ENCODE measurements around the gene KRT6A. TPM values are rescaled to one million over a fixed set of nuclear protein-coding genes. Genes with fewer than 3 reads are reported as not detected.

Gene KRT6A
- total and polyA plus RNA-seq, 12 donors: 0.21 to 1.1 TPM; not detected in 10

DNA sequence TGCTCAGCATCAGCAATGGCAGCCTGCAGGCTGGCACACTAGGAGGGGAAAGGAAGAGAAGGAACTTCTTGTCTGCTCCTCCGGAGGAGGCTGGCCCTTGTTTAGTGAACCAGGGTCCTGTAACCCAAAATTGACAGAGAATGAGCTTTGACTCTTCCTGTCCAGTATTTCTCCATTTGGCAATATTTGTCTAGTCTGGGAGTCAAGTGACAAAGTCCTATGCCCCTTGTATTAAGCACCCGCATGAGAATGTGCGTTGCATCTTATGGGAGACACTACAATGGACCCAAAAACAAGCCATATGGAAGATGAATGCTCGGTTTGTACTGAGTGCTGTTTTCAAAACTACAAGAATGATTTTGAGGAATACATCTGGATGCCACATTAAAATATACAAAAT, 23.2 kb downstream of the KRT6A start:
- H3K27me3 ChIP-seq: peaks cover 0 to 17% (median 11%) of the 10 kb centered on the region in 7 donors
- H3K4me1 ChIP-seq: no peaks in the 10 kb centered on the region
- no peak overlapping the region for H3K4me3 ChIP-seq
- no peaks in the 10 kb centered on the region for H3K9me3 ChIP-seq
- no peaks in the 10 kb centered on the region for H3K36me3 ChIP-seq
- DNase-seq: no peak
- TF ChIP-seq, protein P1, sequence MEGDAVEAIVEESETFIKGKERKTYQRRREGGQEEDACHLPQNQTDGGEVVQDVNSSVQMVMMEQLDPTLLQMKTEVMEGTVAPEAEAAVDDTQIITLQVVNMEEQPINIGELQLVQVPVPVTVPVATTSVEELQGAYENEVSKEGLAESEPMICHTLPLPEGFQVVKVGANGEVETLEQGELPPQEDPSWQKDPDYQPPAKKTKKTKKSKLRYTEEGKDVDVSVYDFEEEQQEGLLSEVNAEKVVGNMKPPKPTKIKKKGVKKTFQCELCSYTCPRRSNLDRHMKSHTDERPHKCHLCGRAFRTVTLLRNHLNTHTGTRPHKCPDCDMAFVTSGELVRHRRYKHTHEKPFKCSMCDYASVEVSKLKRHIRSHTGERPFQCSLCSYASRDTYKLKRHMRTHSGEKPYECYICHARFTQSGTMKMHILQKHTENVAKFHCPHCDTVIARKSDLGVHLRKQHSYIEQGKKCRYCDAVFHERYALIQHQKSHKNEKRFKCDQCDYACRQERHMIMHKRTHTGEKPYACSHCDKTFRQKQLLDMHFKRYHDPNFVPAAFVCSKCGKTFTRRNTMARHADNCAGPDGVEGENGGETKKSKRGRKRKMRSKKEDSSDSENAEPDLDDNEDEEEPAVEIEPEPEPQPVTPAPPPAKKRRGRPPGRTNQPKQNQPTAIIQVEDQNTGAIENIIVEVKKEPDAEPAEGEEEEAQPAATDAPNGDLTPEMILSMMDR (IDR thresholded peaks at IDR 0.05): no peak
- intact Hi-C loops (cut with DNase I): no loop called here
- no peak for ATAC-seq
- H3K27ac ChIP-seq: no peak overlapping the region
- WGBS, 2 donors: 74 to 76% methylated on average over 4 of the region's 4 CpGs

DNA sequence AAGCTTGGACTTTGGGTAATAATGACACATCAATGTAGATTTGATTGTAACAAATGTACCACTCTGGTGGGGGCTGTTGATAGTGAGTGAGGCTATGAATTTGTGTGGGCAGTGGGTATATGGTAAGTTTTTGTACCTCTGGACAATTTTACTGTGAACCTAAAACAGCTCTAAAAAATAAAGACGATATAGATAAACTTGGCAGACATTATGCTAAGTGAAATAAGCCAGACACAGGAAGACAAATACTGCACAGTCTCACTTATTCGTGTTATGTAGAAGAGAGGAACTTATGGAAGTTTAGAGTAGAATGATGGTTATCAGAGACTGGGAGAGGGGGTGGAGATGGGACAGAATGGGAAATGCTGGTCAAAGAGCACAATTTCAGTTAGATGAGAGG, 28.2 kb downstream of the KRT6A start:
- DNase-seq (no peak), ATAC-seq (no peak)
- intact Hi-C loops (cut with DNase I): no loop called here
- H3K9me3 ChIP-seq: no peaks in the 10 kb centered on the region
- H3K27me3 ChIP-seq: peaks cover 0 to 32% (median 20%) of the 10 kb centered on the region in 7 donors
- WGBS, 2 donors: 12% methylated on average over 2 of the region's 2 CpGs
- no peak overlapping the region for H3K27ac ChIP-seq
- H3K4me1 ChIP-seq: no peaks in the 10 kb centered on the region
- H3K36me3 ChIP-seq: no peaks in the 10 kb centered on the region
- no peak overlapping the region for H3K4me3 ChIP-seq
- TF ChIP-seq, protein P1 (IDR thresholded peaks at IDR 0.05): no peak

DNA sequence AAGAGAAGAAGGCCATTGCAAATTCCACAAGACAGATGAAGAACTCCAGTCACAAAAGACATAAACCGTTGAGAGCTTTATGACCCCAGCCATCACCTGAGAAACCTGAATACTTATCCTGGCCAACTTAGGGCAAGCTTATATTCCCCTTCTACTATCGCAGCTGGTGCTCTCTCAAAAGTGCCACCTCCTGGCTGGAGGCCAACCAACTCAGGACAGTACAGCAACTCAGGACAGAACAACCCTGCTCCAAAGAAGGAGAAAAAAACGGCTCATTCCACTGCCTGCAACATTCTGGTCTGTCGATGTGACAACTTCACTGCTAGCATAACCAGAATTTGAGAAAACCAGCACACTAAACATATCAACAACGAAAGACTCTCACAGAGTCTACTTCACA, 31.4 kb downstream of the KRT6A start:
- H3K9me3 ChIP-seq: no peaks in the 10 kb centered on the region
- DNase-seq (peak in 1 of 2 donors; percentile 23), ATAC-seq (no peak)
- no peak overlapping the region for H3K4me3 ChIP-seq
- WGBS, 2 donors: 51 to 63% methylated on average over 5 of the region's 5 CpGs
- peaks cover 0 to 26% (median 13%) of the 10 kb centered on the region in 7 donors for H3K27me3 ChIP-seq
- intact Hi-C loops (cut with DNase I): no loop called here
- no peaks in the 10 kb centered on the region for H3K36me3 ChIP-seq
- H3K27ac ChIP-seq: no peak overlapping the region
- TF ChIP-seq, protein P1 (IDR thresholded peaks at IDR 0.05): no peak
- no peaks in the 10 kb centered on the region for H3K4me1 ChIP-seq

DNA sequence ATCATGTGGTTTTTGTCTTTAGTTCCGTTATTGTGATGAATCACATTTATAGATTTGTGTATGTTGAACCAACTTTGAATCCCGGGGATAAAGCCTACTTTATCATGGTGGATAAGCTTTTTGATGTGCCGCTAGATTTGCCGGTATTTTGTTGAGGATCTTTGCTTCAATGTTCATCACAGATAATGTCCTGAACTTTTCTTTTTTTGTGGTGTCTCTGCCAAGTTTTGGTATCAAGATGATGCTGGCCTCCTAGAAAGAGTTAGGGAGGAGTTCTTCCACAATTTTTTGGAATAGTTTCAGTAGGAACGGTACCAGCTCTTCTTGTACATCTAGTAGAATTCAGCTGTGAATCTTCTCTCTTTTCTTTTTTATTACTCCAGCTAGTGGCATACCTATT, 34.2 kb downstream of the KRT6A start:
- no peak overlapping the region for H3K27ac ChIP-seq
- H3K9me3 ChIP-seq: no peaks in the 10 kb centered on the region
- 87 to 88% methylated on average over 5 of the region's 5 CpGs for WGBS, 2 donors
- intact Hi-C loops (cut with DNase I): no loop called here
- ATAC-seq: no peak
- DNase-seq: no peak
- H3K27me3 ChIP-seq: peaks cover 0 to 20% (median 11%) of the 10 kb centered on the region in 7 donors
- no peaks in the 10 kb centered on the region for H3K36me3 ChIP-seq
- TF ChIP-seq, protein P1 (IDR thresholded peaks at IDR 0.05): no peak
- no peaks in the 10 kb centered on the region for H3K4me1 ChIP-seq
- H3K4me3 ChIP-seq: no peak overlapping the region
